DMS153 (cell line): ENCODE measurements around the gene GLYATL1.
"Not testable (repeated sequence)": the region's sequence is repeated elsewhere in the genome, so short reads cannot be mapped to it uniquely, and the experiment has no call there.

ENCODE experiments used
- DNase-seq: peaks from one replicate; lab custom pipeline; 2025; lab: John Stamatoyannopoulos, UW

The GLYATL1 gene

DNA sequence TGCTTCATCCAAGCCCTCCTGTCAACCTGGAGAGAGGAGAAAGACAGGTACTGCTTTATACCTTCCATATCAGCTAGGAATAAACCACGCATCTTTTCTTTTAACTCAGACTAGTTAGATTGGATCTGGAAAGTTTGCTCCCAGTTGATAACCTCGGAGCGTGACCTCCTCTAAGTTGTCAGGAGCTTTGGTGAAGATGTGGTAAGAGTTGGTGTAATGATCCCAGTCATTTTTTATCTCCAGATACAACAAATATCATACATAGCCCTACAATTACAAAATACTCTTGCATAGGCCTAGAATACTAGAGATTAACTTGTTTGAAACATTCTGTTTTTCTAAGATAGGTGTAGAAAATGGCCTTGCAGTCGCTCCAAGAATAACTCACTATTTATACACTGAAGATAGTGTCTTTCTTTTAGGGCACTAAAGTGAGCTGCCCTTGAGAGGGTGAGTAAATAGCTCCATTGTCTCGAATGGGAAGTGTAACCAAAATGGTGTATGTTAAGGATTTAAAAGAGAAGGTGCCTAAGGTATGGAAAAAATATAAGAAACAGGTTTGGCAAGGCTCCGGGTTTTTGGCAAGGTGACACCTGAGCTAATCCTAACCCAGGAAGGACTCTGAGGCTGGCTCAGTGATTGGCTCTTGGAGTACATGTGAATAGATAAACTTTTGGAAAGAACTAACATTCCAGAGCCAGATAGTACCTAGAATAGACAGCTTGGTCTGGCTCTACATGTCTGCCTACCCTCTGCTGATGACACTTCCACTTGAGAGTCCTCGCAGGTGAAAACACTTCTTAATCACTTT is 59.4 kb downstream of the GLYATL1 start:
- no peak for DNase-seq

DNA sequence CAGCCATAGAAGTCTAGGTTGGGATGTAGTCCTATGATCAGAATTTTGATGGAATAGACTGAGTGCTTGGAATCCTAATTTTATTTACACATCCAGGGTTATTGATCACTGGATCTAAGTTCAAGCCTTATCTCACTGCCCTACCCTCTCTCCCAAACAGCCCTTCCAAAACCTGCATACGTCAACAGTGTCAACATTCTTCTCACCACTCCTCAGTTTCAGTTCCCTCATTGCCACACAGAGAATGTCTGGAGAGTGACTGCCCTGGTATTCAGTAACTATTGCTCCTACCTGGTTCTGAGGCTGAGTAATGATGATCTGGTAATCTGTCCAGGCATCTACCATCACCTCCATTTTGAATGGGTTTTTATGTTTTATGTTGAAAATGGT is 60.0 kb downstream of the GLYATL1 start:
- no peak for DNase-seq

DNA sequence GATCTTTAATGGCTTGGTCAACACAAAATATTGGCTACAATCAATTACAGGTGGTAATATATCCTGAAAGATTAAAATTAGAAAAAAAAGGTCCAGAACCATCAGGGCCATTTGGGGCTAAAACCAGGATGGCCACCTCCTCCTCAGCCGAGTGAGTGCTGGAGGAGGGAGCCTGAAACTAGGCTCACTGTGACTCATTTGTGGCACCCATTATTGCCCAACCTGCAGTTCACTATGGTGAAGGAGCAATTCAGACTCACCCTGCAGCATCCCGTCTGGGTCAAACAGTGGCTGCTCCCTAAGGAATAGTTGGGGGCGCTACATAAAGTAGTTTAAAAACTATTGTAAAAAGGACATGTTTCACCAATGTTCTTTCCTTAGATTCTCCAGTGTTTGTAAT is 60.7 kb downstream of the GLYATL1 start:
- DNase-seq: no peak

DNA sequence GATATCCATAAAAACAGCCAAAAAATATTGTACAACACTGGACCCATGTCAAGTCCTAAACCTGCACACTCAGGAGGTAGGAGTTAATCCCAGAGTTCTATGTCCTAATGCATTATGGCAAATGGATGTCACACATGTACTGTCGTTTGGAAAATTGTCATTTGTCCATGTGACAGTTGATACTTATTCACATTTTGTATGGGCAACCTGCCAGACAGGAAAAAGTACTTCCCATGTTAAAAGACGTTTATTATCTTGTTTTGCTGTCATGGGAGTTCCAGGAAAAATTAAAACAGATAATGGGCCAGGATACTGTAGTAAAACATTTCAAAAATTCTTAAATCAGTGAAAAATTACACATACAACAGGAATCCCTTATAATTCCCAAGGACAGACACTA is 62.7 kb downstream of the GLYATL1 start:
- DNase-seq: not testable (repeated sequence)
